ENCODE data around the gene UGT1A6. TPM values are rescaled to one million over a fixed set of nuclear protein-coding genes. Genes with fewer than 3 reads are reported as not detected.

The UGT1A6 gene
- total and polyA plus RNA-seq, 8 donors, result 0.10 to 1.7 (median 0.16) TPM; not detected in 3

- intact Hi-C loops (cut with DNase I), result no loop called here
Measured at GRCh38 chr2:233686928-233687327, 5.8 kb upstream of the UGT1A6 start.

GRCh38 chr2:233688341-233688740, 4.3 kb upstream of the UGT1A6 start:
- H3K4me1 ChIP-seq, result no peaks in the 10 kb centered on the region
- H3K9me3 ChIP-seq, result no peaks in the 10 kb centered on the region
- no peak overlapping the region for H3K4me3 ChIP-seq
- H3K27me3 ChIP-seq, result no peaks in the 10 kb centered on the region
- ATAC-seq (no peak), DNase-seq (no peak)
- no peak for TF ChIP-seq CTCF (IDR thresholded peaks at IDR 0.05)
- no peak overlapping the region for H3K27ac ChIP-seq
- no peaks in the 10 kb centered on the region for H3K36me3 ChIP-seq
- intact Hi-C loops (cut with DNase I), result no loop called here

More at GRCh38 chr2:233686928-233687327, 5.8 kb upstream of the UGT1A6 start:
- DNase-seq, result no peak
- no peaks in the 10 kb centered on the region for H3K9me3 ChIP-seq
- TF ChIP-seq CTCF (IDR thresholded peaks at IDR 0.05), result no peak
- no peaks in the 10 kb centered on the region for H3K36me3 ChIP-seq
- no peak overlapping the region for H3K4me3 ChIP-seq
- ATAC-seq, result no peak
- no peaks in the 10 kb centered on the region for H3K27me3 ChIP-seq
- no peak overlapping the region for H3K27ac ChIP-seq
- H3K4me1 ChIP-seq, result no peaks in the 10 kb centered on the region

GRCh38 chr2:233689031-233689430, 3.7 kb upstream of the UGT1A6 start:
- intact Hi-C loops (cut with DNase I), result no loop called here

GRCh38 chr2:233689501-233689900, 3.2 kb upstream of the UGT1A6 start:
- TF ChIP-seq CTCF (IDR thresholded peaks at IDR 0.05), result no peak
- Histone ChIP-seq H3K27me3 (no peaks in the 10 kb centered on the region), H3K4me1 (no peaks in the 10 kb centered on the region), H3K4me3 (no peak overlapping the region), H3K27ac (no peak overlapping the region), H3K36me3 (no peaks in the 10 kb centered on the region), H3K9me3 (no peaks in the 10 kb centered on the region)
- intact Hi-C loops (cut with DNase I), result no loop called here
- ATAC-seq, result no peak
- peak in 1 of 4 donors; percentile 39 for DNase-seq

More at GRCh38 chr2:233689031-233689430, 3.7 kb upstream of the UGT1A6 start:
- TF ChIP-seq CTCF (IDR thresholded peaks at IDR 0.05), result no peak
- no peaks in the 10 kb centered on the region for H3K4me1 ChIP-seq
- DNase-seq, result no peak
- ATAC-seq, result no peak
- no peaks in the 10 kb centered on the region for H3K27me3 ChIP-seq
- H3K9me3 ChIP-seq, result no peaks in the 10 kb centered on the region
- H3K4me3 ChIP-seq, result no peak overlapping the region
- no peaks in the 10 kb centered on the region for H3K36me3 ChIP-seq
- no peak overlapping the region for H3K27ac ChIP-seq

- H3K27ac ChIP-seq, result no peak overlapping the region
- intact Hi-C loops (cut with DNase I), result no loop called here
- no peak for DNase-seq
- H3K9me3 ChIP-seq, result no peaks in the 10 kb centered on the region
- no peaks in the 10 kb centered on the region for H3K27me3 ChIP-seq
- H3K4me3 ChIP-seq, result no peak overlapping the region
- no peak for ATAC-seq
- H3K4me1 ChIP-seq, result no peaks in the 10 kb centered on the region
- no peak for TF ChIP-seq CTCF (IDR thresholded peaks at IDR 0.05)
- no peaks in the 10 kb centered on the region for H3K36me3 ChIP-seq
Measured at GRCh38 chr2:233690444-233690843, 2.2 kb upstream of the UGT1A6 start.

Data from left lung (tissue), 10 donors.